GM19023 (cell line): ENCODE measurements around the gene IL18RAP.

Experiments
- ATAC-seq: cut with Tn5 transposase; IDR thresholded peaks from one replicate; pipeline ENCODE4 v1.9.1; 2021; ENCODE audit warnings: mild to moderate bottlenecking, moderate library complexity; ENCODE audit not compliant: unreplicated experiment

IL18RAP gene, protein sequence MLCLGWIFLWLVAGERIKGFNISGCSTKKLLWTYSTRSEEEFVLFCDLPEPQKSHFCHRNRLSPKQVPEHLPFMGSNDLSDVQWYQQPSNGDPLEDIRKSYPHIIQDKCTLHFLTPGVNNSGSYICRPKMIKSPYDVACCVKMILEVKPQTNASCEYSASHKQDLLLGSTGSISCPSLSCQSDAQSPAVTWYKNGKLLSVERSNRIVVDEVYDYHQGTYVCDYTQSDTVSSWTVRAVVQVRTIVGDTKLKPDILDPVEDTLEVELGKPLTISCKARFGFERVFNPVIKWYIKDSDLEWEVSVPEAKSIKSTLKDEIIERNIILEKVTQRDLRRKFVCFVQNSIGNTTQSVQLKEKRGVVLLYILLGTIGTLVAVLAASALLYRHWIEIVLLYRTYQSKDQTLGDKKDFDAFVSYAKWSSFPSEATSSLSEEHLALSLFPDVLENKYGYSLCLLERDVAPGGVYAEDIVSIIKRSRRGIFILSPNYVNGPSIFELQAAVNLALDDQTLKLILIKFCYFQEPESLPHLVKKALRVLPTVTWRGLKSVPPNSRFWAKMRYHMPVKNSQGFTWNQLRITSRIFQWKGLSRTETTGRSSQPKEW

GRCh38 chr2:102422910-102423309 lies at the start of gene IL18RAP:
Gene IL18RAP (plus strand): TSS chr2:102423160. CDS start chr2:102423278, 118 bp downstream.
- ATAC-seq, result no peak

GRCh38 chr2:102376052-102376591 lies 46.8 kb upstream of the IL18RAP start:
- no peak for ATAC-seq

DNA sequence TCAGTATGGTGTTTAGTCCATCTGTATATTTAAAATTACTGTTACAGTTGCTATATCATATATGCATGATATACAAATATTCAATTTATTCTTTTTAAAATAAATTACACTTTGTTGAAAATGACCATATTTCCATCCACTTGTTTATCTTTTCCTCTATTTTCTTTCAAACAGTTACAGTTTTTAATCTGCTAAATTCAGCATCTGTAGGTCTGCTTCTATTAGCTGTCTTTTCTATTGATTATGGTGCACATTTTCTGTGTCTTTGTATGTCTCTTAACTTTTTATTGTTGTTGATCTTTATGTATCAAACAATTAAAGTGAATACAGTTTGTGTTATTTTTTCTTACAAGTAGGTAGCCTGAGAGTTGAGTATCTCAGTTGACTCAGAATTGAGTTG lies 39.2 kb upstream of the IL18RAP start:
- no peak for ATAC-seq

- no peak for ATAC-seq
Observed at GRCh38 chr2:102385522-102385921, 37.4 kb upstream of the IL18RAP start.

GRCh38 chr2:102386004-102386403 lies 37.0 kb upstream of the IL18RAP start:
- no peak for ATAC-seq

DNA sequence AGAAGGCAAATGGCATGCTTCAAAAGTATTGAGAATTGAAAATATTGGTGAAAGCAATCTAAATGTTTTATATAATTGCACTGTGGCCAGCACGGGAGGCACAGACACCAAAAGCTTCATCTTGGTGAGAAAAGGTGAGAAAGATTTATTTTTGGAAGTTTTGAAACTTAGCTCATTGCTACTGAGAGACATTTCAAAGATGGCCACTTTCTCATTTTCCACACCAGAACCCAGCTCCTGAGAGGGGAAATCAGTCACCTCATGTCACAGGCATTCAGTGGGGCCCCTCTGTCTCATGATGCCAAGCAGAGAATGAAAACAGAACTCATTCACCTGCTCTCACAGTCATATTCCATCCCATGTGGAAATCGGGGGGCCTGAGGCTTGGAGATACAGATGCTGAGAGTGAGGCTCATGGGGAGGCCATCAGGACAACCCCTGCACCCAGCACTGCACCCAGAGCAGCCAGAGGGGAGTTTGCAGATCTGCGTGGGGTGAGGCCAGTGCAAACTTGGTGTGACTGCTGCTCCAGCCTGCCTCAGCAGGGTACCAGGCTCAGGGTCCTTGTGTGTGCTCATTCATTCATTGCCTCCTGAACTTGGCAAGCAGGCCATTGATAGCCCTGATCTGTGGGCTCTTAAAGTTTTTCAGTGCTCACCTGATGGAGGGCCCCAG lies 36.0 kb upstream of the IL18RAP start:
- no peak for ATAC-seq

GRCh38 chr2:102387763-102388546 lies 35.0 kb upstream of the IL18RAP start:
- peak; percentile 60 for ATAC-seq

- ATAC-seq, result no peak
Observed at GRCh38 chr2:102391565-102391964, 31.4 kb upstream of the IL18RAP start.

- no peak for ATAC-seq
Observed at GRCh38 chr2:102392096-102392495, 30.9 kb upstream of the IL18RAP start.

- ATAC-seq, result no peak
Observed at GRCh38 chr2:102392942-102393341, 30.0 kb upstream of the IL18RAP start.

- ATAC-seq, result no peak
Observed at GRCh38 chr2:102396012-102396411, 26.9 kb upstream of the IL18RAP start.

DNA sequence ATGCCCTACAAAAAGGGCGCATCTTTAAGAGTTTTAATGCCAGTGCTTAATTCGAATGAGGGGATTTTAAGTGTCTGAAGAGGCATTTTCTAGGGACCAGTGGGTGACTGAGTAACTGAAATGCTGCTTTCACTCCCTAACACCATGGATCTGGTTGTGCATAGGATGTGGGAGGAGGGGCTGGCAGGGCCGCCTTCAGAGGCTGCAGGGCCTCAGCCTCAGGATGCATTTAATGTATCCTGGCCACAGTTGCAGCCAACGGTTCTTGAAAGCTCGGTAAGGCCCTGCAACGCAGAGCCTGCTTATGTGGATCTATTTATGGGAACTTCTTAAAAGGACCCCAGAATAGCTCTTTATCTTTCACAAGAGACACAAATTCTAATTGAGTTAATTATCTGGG lies 25.8 kb upstream of the IL18RAP start:
- no peak for ATAC-seq

DNA sequence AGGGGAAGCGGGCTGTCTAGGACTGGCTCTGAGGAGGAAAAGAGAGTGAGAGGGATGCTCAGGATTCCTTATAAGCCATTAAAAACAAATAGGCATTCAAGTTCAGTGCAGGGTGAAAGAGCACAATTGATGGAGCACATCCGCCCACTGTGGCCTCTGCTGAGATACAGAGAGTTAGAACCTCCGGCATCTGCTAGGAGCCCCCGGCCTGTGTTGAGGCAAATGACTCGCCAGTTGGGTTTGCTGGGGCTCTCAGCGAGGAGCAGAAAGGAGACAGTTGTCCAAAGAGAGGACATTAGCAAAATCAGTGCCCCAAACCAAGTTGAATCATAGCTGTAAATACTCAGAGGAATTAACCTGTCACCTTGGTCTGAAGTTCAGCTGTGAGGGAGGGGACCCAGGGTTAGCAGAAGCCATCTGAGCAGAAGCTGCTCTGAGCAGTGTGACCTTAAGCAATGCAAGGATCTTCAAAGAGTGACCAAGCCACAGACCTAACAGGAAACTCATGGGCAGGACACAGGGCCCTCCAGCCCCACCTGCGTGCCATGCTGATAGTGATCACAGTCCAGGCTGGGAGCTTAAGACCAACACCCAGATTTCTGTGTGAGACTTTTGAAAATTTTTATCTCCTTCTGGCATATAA lies 23.3 kb upstream of the IL18RAP start:
- ATAC-seq, result no peak

- no peak for ATAC-seq
Observed at GRCh38 chr2:102401456-102401855, 21.5 kb upstream of the IL18RAP start.

- no peak for ATAC-seq
Observed at GRCh38 chr2:102401865-102402264, 21.1 kb upstream of the IL18RAP start.

DNA sequence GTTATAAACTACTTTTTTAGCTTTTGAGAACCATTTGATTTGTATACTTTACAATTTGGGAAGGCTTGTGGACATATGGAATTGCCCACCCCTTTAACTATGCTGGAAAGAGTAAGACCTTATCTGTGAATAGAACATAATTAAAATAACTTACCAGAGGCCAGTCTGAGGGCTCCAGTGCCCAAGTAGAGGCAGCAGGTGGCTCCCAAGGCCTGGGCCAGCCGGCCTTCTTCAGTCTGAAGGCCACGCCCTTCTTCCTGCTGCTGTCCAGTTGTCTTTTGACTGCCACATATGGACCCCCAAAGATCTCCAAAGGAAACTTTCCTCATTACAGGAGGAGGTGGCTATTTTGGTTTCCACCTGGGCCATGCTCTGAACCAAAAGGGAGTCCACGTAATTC lies 12.0 kb upstream of the IL18RAP start:
- ATAC-seq, result no peak

- no peak for ATAC-seq
Observed at GRCh38 chr2:102412199-102412598, 10.8 kb upstream of the IL18RAP start.

GRCh38 chr2:102417946-102418345 lies 5.0 kb upstream of the IL18RAP start:
- ATAC-seq, result no peak

DNA sequence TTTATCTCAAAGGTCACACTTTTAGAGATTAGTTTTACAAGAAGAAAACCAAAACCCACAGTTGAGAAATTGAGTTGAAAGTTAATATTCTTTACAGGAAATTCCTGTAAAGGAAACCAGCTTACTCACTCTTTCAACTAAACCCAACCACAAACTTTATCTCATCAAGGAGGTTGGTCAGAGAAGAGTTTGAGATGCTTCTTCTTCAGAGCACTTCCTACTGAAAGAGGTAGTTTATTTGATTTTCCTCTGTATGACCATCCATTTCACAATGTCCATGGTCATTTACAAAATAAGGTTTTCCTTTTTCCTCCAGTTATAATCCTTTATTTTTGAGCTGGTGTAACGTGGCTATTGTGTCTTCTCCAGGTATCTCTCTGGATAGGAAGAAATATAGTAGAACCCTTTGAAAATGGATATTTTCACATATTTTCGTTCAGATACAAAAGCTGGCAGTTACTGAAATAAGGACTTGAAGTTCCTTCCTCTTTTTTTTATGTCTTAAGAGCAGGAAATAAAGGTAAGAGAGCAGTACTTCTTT lies 4.5 kb upstream of the IL18RAP start:
- ATAC-seq, result no peak

DNA sequence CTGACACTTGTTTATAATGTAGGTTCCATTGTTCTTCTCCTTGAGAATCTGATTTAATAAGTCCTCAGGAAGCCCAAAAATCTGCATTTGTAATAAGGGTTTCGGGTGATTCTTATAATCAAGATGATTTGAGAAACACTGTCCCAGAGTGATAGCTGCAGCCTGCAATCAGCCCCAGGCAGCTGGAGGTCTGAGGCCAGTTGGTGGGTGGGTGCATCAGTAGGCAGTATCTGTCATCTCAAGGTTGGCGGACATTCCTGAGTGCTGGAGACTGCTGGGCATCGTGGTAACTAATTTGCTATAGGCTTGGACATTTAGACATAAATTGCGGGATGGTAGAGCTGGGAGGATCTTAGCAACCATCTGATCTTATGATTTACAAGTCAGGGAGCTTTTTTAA lies 2.7 kb upstream of the IL18RAP start:
- ATAC-seq, result no peak
